ENCODE data around the gene SLC22A6.
"Not testable (repeated sequence)": the region's sequence is repeated elsewhere in the genome, so short reads cannot be mapped to it uniquely, and the experiment has no call there.

DNA sequence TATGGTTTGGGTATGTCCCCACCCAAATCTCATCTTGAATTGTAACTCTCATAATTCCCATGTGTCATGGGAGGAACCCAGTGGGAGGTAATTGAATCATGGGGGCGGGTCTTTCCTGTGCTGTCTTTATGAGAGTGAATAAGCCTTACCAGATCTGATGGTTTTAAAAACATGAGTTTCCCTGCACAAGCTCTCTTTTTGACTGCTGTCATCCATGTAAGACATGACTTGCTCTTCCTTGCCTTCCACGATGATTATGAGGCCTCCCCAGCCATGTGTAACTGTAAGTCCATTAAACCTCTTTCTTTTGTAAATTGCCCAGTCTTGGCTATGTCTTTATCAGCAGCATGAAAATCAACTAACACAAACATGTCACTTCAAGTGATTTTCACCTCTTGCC, 47.2 kb downstream of the SLC22A6 start:
- TF ChIP-seq POLR2A (IDR thresholded peaks at IDR 0.05; ENCODE audit: low read length); GATA1 (IDR thresholded peaks at IDR 0.05; ENCODE audit: low read depth, low read length): not testable (repeated sequence)

Measured in erythroblast (primary cell).